ENCODE measurements around the gene CTIF.

- TF ChIP-seq CTCF (IDR thresholded peaks at IDR 0.05; ENCODE audit: insufficient read depth, low read length, poor library complexity, severe bottlenecking) (no peak), EZH2phosphoT487 (conservative IDR thresholded peaks at IDR 0.05; ENCODE audit: low read length) (no peak)
Measured at GRCh38 chr18:48813321-48813720, 274.5 kb downstream of the CTIF start.
